AG09319 (cell line): ENCODE measurements around the gene HES7.

Experiments
- DNase-seq: peaks from one replicate; pipeline ENCODE4 v3.0.0-alpha.2; 2010; ENCODE audit warnings: low read depth; ENCODE audit errors: extremely low read depth
- CTCF ChIP-seq: IDR thresholded peaks from 2 replicates; pipeline ENCODE4 v1.5.1; 2011; ENCODE audit warnings: low read depth, mild to moderate bottlenecking, inconsistent platforms, low read length, moderate library complexity

The HES7 gene

DNA sequence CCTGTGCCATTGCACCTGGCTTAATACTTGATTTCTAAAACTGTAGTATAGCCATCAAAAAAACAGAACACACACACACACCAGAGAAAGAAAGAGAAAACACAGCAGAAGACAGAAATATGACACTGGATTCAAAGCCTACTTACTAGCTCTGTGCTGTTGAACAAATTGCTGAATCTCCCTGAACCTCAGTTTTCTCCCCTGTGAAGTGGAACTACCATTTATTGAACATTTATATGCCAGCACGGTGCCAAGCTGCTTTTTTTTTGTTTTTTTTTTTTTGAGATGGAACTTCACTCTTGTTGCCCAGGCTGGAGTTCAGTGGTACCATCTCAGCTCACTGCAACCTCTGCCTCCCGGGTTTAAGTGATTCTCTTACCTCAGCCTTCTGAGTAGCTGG is 23.1 kb downstream of the HES7 start:
- no peak for DNase-seq
- TF ChIP-seq CTCF = no peak

DNA sequence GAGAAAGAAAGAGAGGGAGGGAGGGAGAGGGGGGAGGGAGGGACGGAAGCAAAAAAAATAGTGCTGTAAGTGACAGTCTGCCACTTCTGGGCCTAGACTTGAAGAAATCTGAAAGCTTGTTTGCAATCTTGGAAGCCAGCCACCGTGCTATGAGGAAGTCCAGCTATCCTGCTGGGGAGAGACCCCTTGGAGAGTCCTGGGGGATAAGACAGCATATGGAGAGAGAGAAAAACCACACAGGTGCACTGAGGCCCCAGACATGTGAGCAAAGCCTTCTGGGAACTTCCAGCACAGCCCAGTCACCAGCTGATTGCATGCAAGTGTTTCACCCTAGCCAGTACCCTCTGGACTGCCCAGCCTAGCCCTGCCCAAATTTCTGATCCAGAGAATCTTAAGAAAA is 23.8 kb downstream of the HES7 start:
- no peak for TF ChIP-seq CTCF
- no peak for DNase-seq

- DNase-seq = no peak
- no peak for TF ChIP-seq CTCF
Observed at GRCh38 chr17:8096541-8096940, 27.4 kb downstream of the HES7 start.

- TF ChIP-seq CTCF = no peak
- DNase-seq = no peak
Observed at GRCh38 chr17:8095361-8095760, 28.5 kb downstream of the HES7 start.

DNA sequence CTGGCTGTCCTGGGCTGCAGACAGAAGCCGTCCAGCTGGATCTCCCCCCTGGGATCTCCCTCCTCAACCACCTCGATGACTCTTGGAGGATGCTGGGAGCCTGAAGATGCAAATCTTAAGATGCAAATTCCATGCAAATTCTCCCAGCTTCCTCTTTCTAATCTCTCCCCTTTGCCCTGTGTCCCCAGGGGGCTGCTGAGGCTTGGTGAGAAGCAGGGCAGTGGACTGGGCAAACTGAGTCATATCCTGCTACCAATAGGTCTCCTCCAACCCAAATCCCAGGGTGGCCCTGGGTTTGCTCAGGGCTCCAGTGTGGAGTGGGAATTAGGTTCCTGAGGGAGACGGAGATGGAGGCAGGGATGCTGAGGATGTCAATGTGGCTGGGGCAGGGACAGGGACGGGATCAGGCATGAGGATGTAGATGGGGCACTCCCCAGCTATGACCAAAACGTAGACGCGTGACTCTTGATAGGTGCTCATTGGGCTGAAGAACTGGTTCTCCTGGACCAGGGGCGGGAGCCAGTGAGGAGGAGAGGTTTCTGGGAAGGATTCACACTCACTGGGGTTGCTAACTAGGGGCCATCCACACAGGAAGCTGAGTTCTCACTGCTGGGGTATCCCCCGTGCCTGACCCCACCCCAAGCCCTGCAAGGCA is 32.7 kb downstream of the HES7 start:
- DNase-seq = no peak
- no peak for TF ChIP-seq CTCF

GRCh38 chr17:8089728-8090127 is 34.2 kb downstream of the HES7 start:
- DNase-seq = no peak
- no peak for TF ChIP-seq CTCF

DNA sequence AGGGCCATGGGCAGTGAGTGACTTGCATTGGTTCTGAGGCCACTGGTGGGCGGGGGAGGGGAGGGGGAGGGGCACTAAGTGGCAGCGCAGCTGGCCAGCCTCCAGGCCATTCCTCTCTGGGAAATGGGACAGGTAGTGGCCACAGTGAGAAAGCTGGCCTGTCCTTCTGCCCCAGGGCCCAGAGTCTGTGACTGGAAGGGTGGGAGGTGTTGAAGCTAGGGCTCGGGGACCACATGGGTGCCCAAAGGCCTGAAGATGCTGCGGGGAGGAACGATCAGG is 36.0 kb downstream of the HES7 start:
- TF ChIP-seq CTCF = no peak
- no peak for DNase-seq
